Measurements from ENCODE around the gene ZDHHC3. TPM values are rescaled to one million over a fixed set of nuclear protein-coding genes. Genes with fewer than 3 reads are reported as not detected.

ZDHHC3 gene
- total RNA-seq, 4 donors from 2014 or later: 98.4 to 139 (median 117) TPM

- Histone ChIP-seq H3K4me3 (no peak overlapping the region), H3K36me3 (peaks cover 0 to 65% (median 9%) of the 10 kb centered on the region in 3 donors), H3K27me3 (no peaks in the 10 kb centered on the region), H3K27ac (no peak overlapping the region), H3K9me3 (no peaks in the 10 kb centered on the region), H3K4me1 (peaks cover 0 to 18% (median 6%) of the 10 kb centered on the region in 4 donors)
- DNase-seq (ENCODE audit: low spot score in 2 of 2): no peak
- TF ChIP-seq POLR2A (IDR thresholded peaks at IDR 0.05) (no peak), EP300 (IDR thresholded peaks at IDR 0.05) (no peak), CTCF (IDR thresholded peaks at IDR 0.05) (no peak)
- 86 to 94% methylated on average over 3 of the region's 3 CpGs for WGBS, 2 donors
Measured at GRCh38 chr3:44920081-44920480, 55.9 kb downstream of the ZDHHC3 start.

GRCh38 chr3:44918581-44918980 is 57.4 kb downstream of the ZDHHC3 start:
- Histone ChIP-seq H3K4me1 (peaks cover 0 to 12% (median 6%) of the 10 kb centered on the region in 4 donors), H3K27ac (no peak overlapping the region), H3K4me3 (no peak overlapping the region), H3K36me3 (peaks cover 0 to 58% (median 9%) of the 10 kb centered on the region in 3 donors), H3K9me3 (no peaks in the 10 kb centered on the region), H3K27me3 (no peaks in the 10 kb centered on the region)
- WGBS, 2 donors: 79 to 93% methylated on average over 6 of the region's 6 CpGs
- TF ChIP-seq POLR2A (IDR thresholded peaks at IDR 0.05) (no peak), EP300 (IDR thresholded peaks at IDR 0.05) (no peak), CTCF (IDR thresholded peaks at IDR 0.05) (no peak)
- DNase-seq (ENCODE audit: low spot score in 2 of 2): no peak

- TF ChIP-seq EP300 (IDR thresholded peaks at IDR 0.05) (no peak), POLR2A (IDR thresholded peaks at IDR 0.05) (no peak), CTCF (IDR thresholded peaks at IDR 0.05) (no peak)
- H3K36me3 ChIP-seq: peaks cover 0 to 54% (median 9%) of the 10 kb centered on the region in 3 donors
- DNase-seq (ENCODE audit: low spot score in 2 of 2): no peak
- H3K4me3 ChIP-seq: no peak overlapping the region
- no peaks in the 10 kb centered on the region for H3K27me3 ChIP-seq
- H3K27ac ChIP-seq: no peak overlapping the region
- 83 to 84% methylated on average over 11 of the region's 12 CpGs for WGBS, 2 donors
- peaks cover 0 to 12% (median 6%) of the 10 kb centered on the region in 4 donors for H3K4me1 ChIP-seq
- no peaks in the 10 kb centered on the region for H3K9me3 ChIP-seq
Measured at GRCh38 chr3:44918087-44918486, 57.9 kb downstream of the ZDHHC3 start.

- no peak for DNase-seq (ENCODE audit: low spot score in 2 of 2)
- Histone ChIP-seq H3K9me3 (no peaks in the 10 kb centered on the region), H3K4me3 (no peak overlapping the region), H3K4me1 (peaks cover 0 to 12% (median 6%) of the 10 kb centered on the region in 4 donors), H3K36me3 (peaks cover 0 to 34% (median 0%) of the 10 kb centered on the region in 3 donors), H3K27ac (no peak overlapping the region), H3K27me3 (no peaks in the 10 kb centered on the region)
- TF ChIP-seq POLR2A (IDR thresholded peaks at IDR 0.05) (no peak), CTCF (IDR thresholded peaks at IDR 0.05) (no peak), EP300 (IDR thresholded peaks at IDR 0.05) (no peak)
- 48 to 59% methylated on average over 8 of the region's 8 CpGs for WGBS, 2 donors
Measured at GRCh38 chr3:44915702-44916438, 60.1 kb downstream of the ZDHHC3 start.

- TF ChIP-seq CTCF (IDR thresholded peaks at IDR 0.05) (no peak), POLR2A (IDR thresholded peaks at IDR 0.05) (no peak), EP300 (IDR thresholded peaks at IDR 0.05) (no peak)
- Histone ChIP-seq H3K9me3 (no peaks in the 10 kb centered on the region), H3K36me3 (peaks cover 0 to 25% (median 0%) of the 10 kb centered on the region in 3 donors), H3K4me3 (no peak overlapping the region), H3K27ac (no peak overlapping the region), H3K4me1 (peaks cover 0 to 12% (median 6%) of the 10 kb centered on the region in 4 donors), H3K27me3 (no peaks in the 10 kb centered on the region)
- 67 to 73% methylated on average over 4 of the region's 4 CpGs for WGBS, 2 donors
- DNase-seq (ENCODE audit: low spot score in 2 of 2): no peak
Measured at GRCh38 chr3:44914936-44915335, 61.0 kb downstream of the ZDHHC3 start.

All from tibial nerve (tissue), 4 donors.